HG02642 (cell line): ENCODE measurements around the gene IGSF9.
A peak's percentile ranks its signal among the peaks of the same experiment; 100 is the strongest.

ENCODE experiments used
- ATAC-seq: cut with Tn5 transposase; IDR thresholded peaks from one replicate; pipeline ENCODE4 v1.9.1; 2021; ENCODE audit warnings: mild to moderate bottlenecking; ENCODE audit not compliant: unreplicated experiment, poor library complexity

The IGSF9 gene

GRCh38 chr1:159946242-159947187, 1.1 kb upstream of the IGSF9 start:
- no peak for ATAC-seq

DNA sequence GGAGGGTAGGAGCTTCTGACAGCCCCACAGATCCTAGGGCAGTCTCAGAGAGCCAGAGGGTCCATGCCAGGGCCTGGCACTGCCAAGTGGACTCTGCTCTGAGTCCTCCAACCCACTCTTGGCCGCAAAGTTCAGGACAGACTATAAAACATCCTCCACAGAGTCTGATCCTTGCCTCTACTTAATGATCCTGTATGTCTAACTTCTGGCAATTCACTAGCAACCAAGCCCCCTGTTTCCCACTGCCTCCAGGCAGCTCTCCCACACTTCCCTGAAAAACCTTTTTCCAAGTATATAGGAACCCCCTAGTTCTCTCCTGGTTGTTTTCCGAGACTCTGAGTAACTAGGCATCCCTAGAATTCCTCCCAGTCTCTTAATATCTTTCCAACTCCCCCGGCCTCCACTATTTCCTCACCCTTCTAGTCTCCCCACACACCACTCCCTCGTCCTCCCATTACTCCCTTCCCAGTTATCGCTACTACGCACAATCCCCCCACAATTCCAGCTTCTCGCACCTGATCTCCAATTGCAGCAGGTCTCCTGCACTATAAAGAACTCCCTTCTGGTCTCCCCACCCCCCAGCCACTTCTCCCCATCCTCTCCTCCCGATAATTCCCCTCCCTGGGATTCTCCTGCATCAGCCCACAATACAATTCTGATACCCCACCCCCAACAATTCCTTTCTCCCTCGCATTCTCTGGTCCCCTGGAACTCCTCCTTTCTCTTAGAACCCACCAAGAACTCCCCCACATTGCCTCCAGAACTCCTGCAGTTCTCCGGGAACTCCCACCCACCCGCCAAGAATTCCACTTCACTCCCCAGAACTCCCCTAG, 574 bp downstream of the IGSF9 start:
- ATAC-seq = no peak

DNA sequence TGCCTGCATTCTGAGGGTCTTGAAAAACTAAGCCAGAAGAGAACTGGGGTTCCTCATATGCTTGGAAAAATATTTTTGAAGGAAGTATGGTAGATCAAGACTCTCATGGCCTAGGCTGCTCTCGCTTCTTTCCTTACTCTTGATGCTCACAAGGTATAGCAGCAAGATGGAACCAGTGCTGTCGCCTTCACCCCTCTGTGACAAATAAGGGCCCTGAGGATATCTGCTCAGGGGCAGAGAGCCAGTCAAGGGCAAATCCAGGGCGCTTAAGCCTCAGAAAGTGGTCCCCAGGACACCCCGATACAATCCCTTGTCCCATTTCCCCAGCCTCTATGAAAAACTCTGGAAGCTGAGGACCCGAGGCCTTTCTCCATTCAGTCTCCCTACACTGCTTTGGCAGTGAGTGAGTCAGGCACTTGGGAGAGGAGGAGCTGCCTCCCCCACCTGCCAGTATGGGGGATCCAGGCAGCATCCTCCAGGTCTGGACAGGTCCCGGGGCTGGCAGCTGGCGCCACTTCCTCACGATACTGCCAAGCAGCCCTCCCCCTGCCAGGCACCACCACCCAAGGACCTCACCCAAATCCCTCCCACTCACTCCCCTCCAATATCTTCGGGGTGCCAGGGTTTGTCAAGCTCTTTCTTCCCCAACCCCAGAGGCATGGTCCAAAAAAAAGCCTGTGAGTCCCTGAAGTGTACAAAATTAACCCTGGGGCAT, 1.3 kb downstream of the IGSF9 start:
- ATAC-seq = no peak

- ATAC-seq = no peak
Measured at GRCh38 chr1:159943278-159943640, 2.2 kb downstream of the IGSF9 start.

- ATAC-seq = no peak
Measured at GRCh38 chr1:159942632-159943277, 2.7 kb downstream of the IGSF9 start.

DNA sequence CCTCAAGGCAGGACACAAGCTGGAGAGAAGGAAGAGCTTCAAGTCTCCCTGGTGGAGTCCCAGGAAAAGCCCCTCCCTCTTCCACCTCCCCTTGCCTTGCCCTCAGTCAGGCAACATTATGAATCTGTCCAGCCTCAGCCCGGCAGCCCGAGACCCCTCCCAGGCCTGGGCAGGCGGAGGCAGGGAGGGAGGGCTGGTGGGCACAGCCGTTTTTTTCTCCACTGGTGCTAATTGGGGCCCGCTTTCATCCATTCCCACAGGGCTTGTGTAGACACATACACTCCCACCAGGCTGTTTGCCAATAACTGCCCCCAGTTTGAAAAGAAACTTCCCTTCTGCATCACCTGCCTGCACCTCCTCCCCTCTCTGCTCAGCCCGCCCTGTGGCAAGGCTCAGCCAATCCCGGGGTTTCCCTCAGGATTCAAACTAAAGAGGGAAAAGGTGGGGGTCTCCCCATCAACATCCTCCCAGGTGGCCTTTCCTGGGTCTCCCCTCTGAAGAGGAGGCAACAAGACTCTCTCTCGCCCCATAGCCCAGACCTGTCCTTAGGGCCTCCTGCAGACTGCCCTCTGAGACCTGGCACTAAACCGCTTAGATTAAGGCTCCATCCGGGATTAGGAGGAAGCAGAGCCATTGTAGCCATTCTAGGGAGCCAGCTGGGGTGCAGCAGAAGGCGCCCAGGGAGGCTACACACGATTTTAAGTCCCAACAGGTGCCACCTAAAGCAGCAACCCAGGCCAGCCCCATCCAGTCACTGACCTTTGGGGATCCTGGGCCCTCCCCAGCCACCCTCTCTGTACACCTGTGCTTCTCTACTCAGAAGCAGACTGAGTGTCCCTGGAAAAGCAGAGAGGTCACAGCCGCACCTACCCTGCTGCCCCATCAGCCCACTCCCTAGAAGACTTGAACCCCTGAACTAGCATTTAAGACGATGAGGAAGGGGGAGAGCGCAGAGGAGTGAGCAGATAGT, 3.5 kb downstream of the IGSF9 start:
- no peak for ATAC-seq

DNA sequence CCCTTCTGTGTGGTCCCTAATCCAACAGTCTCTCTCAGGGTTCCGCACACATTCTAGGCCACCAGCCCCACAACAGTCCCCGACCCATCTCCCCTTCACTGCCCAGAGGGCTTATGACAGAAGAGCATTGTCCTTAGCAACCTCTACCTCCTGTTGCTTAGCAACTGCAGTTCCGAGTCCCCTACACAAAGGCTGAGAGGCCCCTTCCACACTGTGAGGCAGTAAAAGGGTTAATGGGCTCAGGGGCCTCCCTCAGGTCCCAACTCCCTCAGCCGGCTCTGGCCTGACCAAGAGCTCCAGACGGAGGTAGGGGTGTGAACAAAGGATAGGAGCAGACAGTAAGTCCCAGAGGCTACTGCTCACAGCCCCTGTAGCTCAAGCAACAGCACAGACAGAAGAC, 4.3 kb downstream of the IGSF9 start:
- ATAC-seq = no peak

DNA sequence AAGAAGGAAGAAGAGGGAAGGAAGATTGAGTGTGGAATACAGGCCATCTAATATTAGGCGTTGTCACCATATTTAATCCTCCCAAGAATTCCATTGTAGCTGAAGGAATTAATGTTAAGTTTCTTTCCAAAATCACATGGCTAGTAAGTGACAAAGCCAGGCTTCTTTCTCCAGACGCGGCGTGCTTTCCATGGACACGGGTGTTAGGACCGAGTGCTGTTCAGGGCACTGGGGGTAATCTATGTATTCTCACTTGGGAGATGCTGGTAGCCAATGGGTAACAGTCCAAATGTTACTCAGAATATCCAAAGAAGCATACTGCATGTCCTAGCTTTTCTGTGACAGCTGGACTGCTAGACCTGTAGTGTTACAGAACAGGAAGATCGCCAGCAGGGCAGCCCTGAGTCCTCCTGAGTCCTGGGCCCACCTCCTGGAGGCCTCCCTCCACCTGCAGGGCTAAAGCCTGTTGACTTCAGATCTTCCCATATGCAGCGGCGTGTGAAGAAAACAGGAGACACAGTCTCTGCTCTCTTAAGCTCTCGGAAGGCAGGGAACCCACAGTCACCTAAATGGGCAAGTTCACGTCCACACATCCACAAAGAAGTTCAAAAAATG, 5.3 kb downstream of the IGSF9 start:
- ATAC-seq = no peak

GRCh38 chr1:159939678-159940002, 5.8 kb downstream of the IGSF9 start:
- no peak for ATAC-seq

DNA sequence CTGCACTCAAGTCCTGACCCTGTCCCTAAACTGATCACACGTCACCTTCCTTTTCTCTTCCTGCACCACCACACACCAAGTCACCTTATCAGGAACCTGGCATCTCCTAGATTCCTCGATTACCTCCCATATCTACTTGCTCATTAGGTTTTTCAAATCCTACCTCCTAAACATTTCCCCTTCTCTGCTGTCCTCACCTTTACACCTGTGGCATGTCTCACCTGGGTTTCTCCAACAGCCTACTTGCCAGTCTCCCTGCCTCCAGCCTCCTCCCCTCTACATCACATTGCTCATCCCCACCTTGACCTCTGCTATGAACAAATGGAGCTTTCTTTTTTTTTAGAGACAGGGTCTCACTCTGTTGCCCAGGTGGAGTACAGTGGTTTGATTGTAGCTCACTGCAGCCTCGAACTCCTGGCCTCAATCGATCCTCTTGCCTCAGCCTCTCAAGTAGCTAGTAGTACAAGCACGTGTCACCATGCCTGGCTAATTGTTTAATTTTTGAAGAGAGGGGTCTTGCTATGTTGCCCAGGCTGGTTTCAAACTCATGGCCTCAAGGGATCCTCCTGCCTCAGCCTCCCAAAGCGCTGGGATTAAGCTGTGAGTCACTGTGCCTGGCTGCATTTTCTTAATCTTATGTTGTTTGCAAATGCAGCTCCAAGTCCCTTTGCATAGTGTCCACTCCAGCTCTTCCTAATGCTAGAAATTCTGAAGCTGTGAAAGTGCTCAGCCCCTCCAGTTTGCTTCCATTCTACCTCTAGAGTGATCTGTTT, 6.3 kb downstream of the IGSF9 start:
- ATAC-seq = no peak

GRCh38 chr1:159938211-159938852, 7.1 kb downstream of the IGSF9 start:
- ATAC-seq = no peak

- ATAC-seq = no peak
Measured at GRCh38 chr1:159937054-159937750, 8.2 kb downstream of the IGSF9 start.

GRCh38 chr1:159936273-159936904, 9.0 kb downstream of the IGSF9 start:
- peak; percentile 64 for ATAC-seq

GRCh38 chr1:159935719-159936272, 9.6 kb downstream of the IGSF9 start:
- no peak for ATAC-seq

- ATAC-seq = no peak
Measured at GRCh38 chr1:159935305-159935704, 10.1 kb downstream of the IGSF9 start.
